Measurements from ENCODE around the gene DCAF11.

The DCAF11 gene

GRCh38 chr14:24151404-24152080 lies 37.0 kb downstream of the DCAF11 start:
- peaks cover 16% of the 10 kb centered on the region for H3K4me1 ChIP-seq (ENCODE audit: control insufficient read depth, insufficient read depth, low read length)
- H3K4me3 ChIP-seq (ENCODE audit: low read length in 2 of 2) = no peak overlapping the region
- no peaks in the 10 kb centered on the region for H3K27me3 ChIP-seq (ENCODE audit: control insufficient read depth in 1 of 2, insufficient read depth in 2 of 2, low read length in 2 of 2)
- H3K36me3 ChIP-seq (ENCODE audit: control insufficient read depth in 2 of 2, insufficient read depth in 2 of 2, low read length in 2 of 2) = peaks cover 40 to 44% of the 10 kb centered on the region in 2 donors
- H3K9ac ChIP-seq (ENCODE audit: low read length in 2 of 2) = no peak overlapping the region
- H3K9me3 ChIP-seq (ENCODE audit: control insufficient read depth in 2 of 2, low read length in 2 of 2) = no peaks in the 10 kb centered on the region
- no peak overlapping the region for H3K27ac ChIP-seq (ENCODE audit: low read length)

GRCh38 chr14:24155100-24155499 lies 40.5 kb downstream of the DCAF11 start:
- no peak overlapping the region for H3K27ac ChIP-seq (ENCODE audit: low read length)
- no peak overlapping the region for H3K9ac ChIP-seq (ENCODE audit: low read length in 2 of 2)
- H3K4me3 ChIP-seq (ENCODE audit: low read length in 2 of 2) = no peak overlapping the region
- no peaks in the 10 kb centered on the region for H3K27me3 ChIP-seq (ENCODE audit: control insufficient read depth in 1 of 2, insufficient read depth in 2 of 2, low read length in 2 of 2)
- H3K4me1 ChIP-seq (ENCODE audit: control insufficient read depth, insufficient read depth, low read length) = peaks cover 4% of the 10 kb centered on the region
- no peaks in the 10 kb centered on the region for H3K9me3 ChIP-seq (ENCODE audit: control insufficient read depth in 2 of 2, low read length in 2 of 2)
- H3K36me3 ChIP-seq (ENCODE audit: control insufficient read depth in 2 of 2, insufficient read depth in 2 of 2, low read length in 2 of 2) = peaks cover 46 to 58% of the 10 kb centered on the region in 2 donors

GRCh38 chr14:24156840-24157239 lies 42.3 kb downstream of the DCAF11 start:
- peaks cover 11% of the 10 kb centered on the region for H3K4me1 ChIP-seq (ENCODE audit: control insufficient read depth, insufficient read depth, low read length)
- H3K27ac ChIP-seq (ENCODE audit: low read length) = no peak overlapping the region
- H3K27me3 ChIP-seq (ENCODE audit: control insufficient read depth in 1 of 2, insufficient read depth in 2 of 2, low read length in 2 of 2) = no peaks in the 10 kb centered on the region
- H3K4me3 ChIP-seq (ENCODE audit: low read length in 2 of 2) = no peak overlapping the region
- H3K9ac ChIP-seq (ENCODE audit: low read length in 2 of 2) = no peak overlapping the region
- no peaks in the 10 kb centered on the region for H3K9me3 ChIP-seq (ENCODE audit: control insufficient read depth in 2 of 2, low read length in 2 of 2)
- peaks cover 34 to 46% of the 10 kb centered on the region in 2 donors for H3K36me3 ChIP-seq (ENCODE audit: control insufficient read depth in 2 of 2, insufficient read depth in 2 of 2, low read length in 2 of 2)

- no peak overlapping the region for H3K4me3 ChIP-seq (ENCODE audit: low read length in 2 of 2)
- peaks cover 32 to 43% of the 10 kb centered on the region in 2 donors for H3K36me3 ChIP-seq (ENCODE audit: control insufficient read depth in 2 of 2, insufficient read depth in 2 of 2, low read length in 2 of 2)
- no peaks in the 10 kb centered on the region for H3K27me3 ChIP-seq (ENCODE audit: control insufficient read depth in 1 of 2, insufficient read depth in 2 of 2, low read length in 2 of 2)
- H3K4me1 ChIP-seq (ENCODE audit: control insufficient read depth, insufficient read depth, low read length) = peaks cover 16% of the 10 kb centered on the region
- no peak overlapping the region for H3K27ac ChIP-seq (ENCODE audit: low read length)
- no peaks in the 10 kb centered on the region for H3K9me3 ChIP-seq (ENCODE audit: control insufficient read depth in 2 of 2, low read length in 2 of 2)
- no peak overlapping the region for H3K9ac ChIP-seq (ENCODE audit: low read length in 2 of 2)
Measured at GRCh38 chr14:24157331-24157730, 42.8 kb downstream of the DCAF11 start.

- peaks cover 26% of the 10 kb centered on the region for H3K4me1 ChIP-seq (ENCODE audit: control insufficient read depth, insufficient read depth, low read length)
- H3K36me3 ChIP-seq (ENCODE audit: control insufficient read depth in 2 of 2, insufficient read depth in 2 of 2, low read length in 2 of 2) = peaks cover 48 to 59% of the 10 kb centered on the region in 2 donors
- H3K27me3 ChIP-seq (ENCODE audit: control insufficient read depth in 1 of 2, insufficient read depth in 2 of 2, low read length in 2 of 2) = no peaks in the 10 kb centered on the region
- H3K4me3 ChIP-seq (ENCODE audit: low read length in 2 of 2) = peak overlapping the region in 1 of 2 donors; percentile 22
- peak overlapping the region; percentile 88 for H3K27ac ChIP-seq (ENCODE audit: low read length)
- H3K9ac ChIP-seq (ENCODE audit: low read length in 2 of 2) = no peak overlapping the region
- no peaks in the 10 kb centered on the region for H3K9me3 ChIP-seq (ENCODE audit: control insufficient read depth in 2 of 2, low read length in 2 of 2)
Measured at GRCh38 chr14:24159777-24160498, 45.4 kb downstream of the DCAF11 start.

- no peak overlapping the region for H3K4me3 ChIP-seq (ENCODE audit: low read length in 2 of 2)
- H3K36me3 ChIP-seq (ENCODE audit: control insufficient read depth in 2 of 2, insufficient read depth in 2 of 2, low read length in 2 of 2) = peaks cover 48 to 59% of the 10 kb centered on the region in 2 donors
- peak overlapping the region; percentile 88 for H3K27ac ChIP-seq (ENCODE audit: low read length)
- peaks cover 26% of the 10 kb centered on the region for H3K4me1 ChIP-seq (ENCODE audit: control insufficient read depth, insufficient read depth, low read length)
- H3K9ac ChIP-seq (ENCODE audit: low read length in 2 of 2) = no peak overlapping the region
- H3K27me3 ChIP-seq (ENCODE audit: control insufficient read depth in 1 of 2, insufficient read depth in 2 of 2, low read length in 2 of 2) = no peaks in the 10 kb centered on the region
- no peaks in the 10 kb centered on the region for H3K9me3 ChIP-seq (ENCODE audit: control insufficient read depth in 2 of 2, low read length in 2 of 2)
Measured at GRCh38 chr14:24160499-24160849, 45.9 kb downstream of the DCAF11 start.

- Histone ChIP-seq H3K36me3 (ENCODE audit: control insufficient read depth in 2 of 2, insufficient read depth in 2 of 2, low read length in 2 of 2) (peaks cover 52 to 60% of the 10 kb centered on the region in 2 donors), H3K9ac (ENCODE audit: low read length in 2 of 2) (peak within 1 kb of the TSS; percentile 91 to 96)
Measured at GRCh38 chr14:24160850-24161804, 46.5 kb downstream of the DCAF11 start, which contains the start of gene IRF9. IRF9 (plus strand) TSS chr14:24161265; CDS start chr14:24162145, 880 bp downstream.

GRCh38 chr14:24162093-24162492 lies 47.5 kb downstream of the DCAF11 start:
- Histone ChIP-seq H3K4me1 (ENCODE audit: control insufficient read depth, insufficient read depth, low read length) (peaks cover 26% of the 10 kb centered on the region), H3K27me3 (ENCODE audit: control insufficient read depth in 1 of 2, insufficient read depth in 2 of 2, low read length in 2 of 2) (no peaks in the 10 kb centered on the region), H3K4me3 (ENCODE audit: low read length in 2 of 2) (peak overlapping the region; percentile 91 to 98), H3K36me3 (ENCODE audit: control insufficient read depth in 2 of 2, insufficient read depth in 2 of 2, low read length in 2 of 2) (peaks cover 56 to 58% of the 10 kb centered on the region in 2 donors), H3K27ac (ENCODE audit: low read length) (peak overlapping the region; percentile 88), H3K9ac (ENCODE audit: low read length in 2 of 2) (peak overlapping the region; percentile 91 to 96), H3K9me3 (ENCODE audit: control insufficient read depth in 2 of 2, low read length in 2 of 2) (no peaks in the 10 kb centered on the region)

More at GRCh38 chr14:24160850-24161804, 46.5 kb downstream of the DCAF11 start, which contains the start of gene IRF9:
- no peaks in the 10 kb centered on the region for H3K27me3 ChIP-seq (ENCODE audit: control insufficient read depth in 1 of 2, insufficient read depth in 2 of 2, low read length in 2 of 2)
- H3K27ac ChIP-seq (ENCODE audit: low read length) = peak within 1 kb of the TSS; percentile 88
- peak within 1 kb of the TSS; percentile 91 to 98 for H3K4me3 ChIP-seq (ENCODE audit: low read length in 2 of 2)
- no peaks in the 10 kb centered on the region for H3K9me3 ChIP-seq (ENCODE audit: control insufficient read depth in 2 of 2, low read length in 2 of 2)
- H3K4me1 ChIP-seq (ENCODE audit: control insufficient read depth, insufficient read depth, low read length) = peaks cover 26% of the 10 kb centered on the region

- Histone ChIP-seq H3K9me3 (ENCODE audit: control insufficient read depth in 2 of 2, low read length in 2 of 2) (no peaks in the 10 kb centered on the region), H3K9ac (ENCODE audit: low read length in 2 of 2) (no peak overlapping the region), H3K27me3 (ENCODE audit: control insufficient read depth in 1 of 2, insufficient read depth in 2 of 2, low read length in 2 of 2) (no peaks in the 10 kb centered on the region), H3K4me1 (ENCODE audit: control insufficient read depth, insufficient read depth, low read length) (peaks cover 26% of the 10 kb centered on the region), H3K4me3 (ENCODE audit: low read length in 2 of 2) (no peak overlapping the region), H3K36me3 (ENCODE audit: control insufficient read depth in 2 of 2, insufficient read depth in 2 of 2, low read length in 2 of 2) (peaks cover 45 to 55% of the 10 kb centered on the region in 2 donors), H3K27ac (ENCODE audit: low read length) (no peak overlapping the region)
Measured at GRCh38 chr14:24164518-24164991, 50.0 kb downstream of the DCAF11 start.

GRCh38 chr14:24165785-24166184 lies 51.2 kb downstream of the DCAF11 start:
- H3K36me3 ChIP-seq (ENCODE audit: control insufficient read depth in 2 of 2, insufficient read depth in 2 of 2, low read length in 2 of 2) = peaks cover 36 to 50% of the 10 kb centered on the region in 2 donors
- H3K9me3 ChIP-seq (ENCODE audit: control insufficient read depth in 2 of 2, low read length in 2 of 2) = no peaks in the 10 kb centered on the region
- H3K4me3 ChIP-seq (ENCODE audit: low read length in 2 of 2) = no peak overlapping the region
- H3K27ac ChIP-seq (ENCODE audit: low read length) = no peak overlapping the region
- no peaks in the 10 kb centered on the region for H3K27me3 ChIP-seq (ENCODE audit: control insufficient read depth in 1 of 2, insufficient read depth in 2 of 2, low read length in 2 of 2)
- no peak overlapping the region for H3K9ac ChIP-seq (ENCODE audit: low read length in 2 of 2)
- peaks cover 22% of the 10 kb centered on the region for H3K4me1 ChIP-seq (ENCODE audit: control insufficient read depth, insufficient read depth, low read length)

Data from stomach smooth muscle (tissue), 2 donors.